HCT116 (cell line): ENCODE results near the gene CDH23.

ENCODE experiments used
- ATF3 ChIP-seq: IDR thresholded peaks from 2 replicates; pipeline ENCODE4 v1.6.1; 2012
- CEBPB ChIP-seq: IDR thresholded peaks from 2 replicates; pipeline ENCODE4 v1.6.1; 2012; ENCODE audit warnings: low read depth
- CTCF ChIP-seq, 3 experiments: fragments of 200-600 bp in 1 of 3; sonication (generic) in 1 of 3; IDR thresholded peaks in 2 of 3; conservative IDR thresholded peaks in 1 of 3; 2 replicates each; pipeline ENCODE4 v1.5.1; 2012 to 2017; ENCODE audit warnings: low read depth in 2 of 3, low read length in 2 of 3, antibody characterized with exemption in 1 of 3, borderline replicate concordance in 1 of 3, control low read depth in 1 of 3, mild to moderate bottlenecking in 1 of 3, mixed read lengths in 1 of 3, mixed run types in 1 of 3, moderate library complexity in 1 of 3; ENCODE audit not compliant: insufficient read depth in 1 of 3
- EZH2 ChIP-seq: fragments of 200-600 bp; sonication (generic); IDR thresholded peaks from 2 replicates; pipeline ENCODE4 v1.6.1; 2017; ENCODE audit warnings: antibody characterized with exemption, mixed run types
- FOSL1 ChIP-seq: IDR thresholded peaks from 2 replicates; pipeline ENCODE4 v1.6.1; 2012; ENCODE audit warnings: low read depth
- JUND ChIP-seq: IDR thresholded peaks from 2 replicates; pipeline ENCODE4 v1.6.1; 2012
- POLR2A ChIP-seq: IDR thresholded peaks from 2 replicates; pipeline ENCODE4 v1.7.0; 2011; ENCODE audit warnings: borderline replicate concordance; ENCODE audit not compliant: insufficient read depth, insufficient read length; ENCODE audit errors: extremely low read depth
- POLR2AphosphoS5 ChIP-seq: IDR thresholded peaks from 2 replicates; pipeline ENCODE4 v1.6.1; 2011; ENCODE audit warnings: mild to moderate bottlenecking, low read depth, low read length, moderate library complexity
- SRF ChIP-seq: IDR thresholded peaks from 2 replicates; pipeline ENCODE4 v1.6.1; 2012; ENCODE audit warnings: low read depth
- TCF7L2 ChIP-seq: IDR thresholded peaks from 2 replicates; pipeline ENCODE4 v1.7.0; 2011; ENCODE audit warnings: borderline replicate concordance, inconsistent platforms; ENCODE audit not compliant: insufficient read depth, insufficient read length; ENCODE audit errors: extremely low read depth
- ZFX ChIP-seq: fragments of 450-650 bp; IDR thresholded peaks from 2 replicates; pipeline ENCODE4 v1.6.1; 2017
- TF ChIP-seq, protein P1 (sequence below): IDR thresholded peaks from 2 replicates; pipeline ENCODE4 v1.6.1; 2012

GRCh38 chr10:71802235-71802634 lies 405.5 kb downstream of the CDH23 start:
- TF ChIP-seq POLR2A (no peak), EZH2 (no peak), ATF3 (no peak), CTCF (IDR thresholded peaks at IDR 0.05 in 2 of 3, conservative IDR thresholded peaks at IDR 0.05 in 1 of 3; ENCODE audit: borderline replicate concordance in 1 of 3, insufficient read depth in 1 of 3, low read depth in 2 of 3, low read length in 2 of 3) (no peak), CEBPB (no peak), POLR2AphosphoS5 (no peak), TCF7L2 (no peak), SRF (no peak), FOSL1 (no peak), ZFX (no peak), JUND (no peak)
- TF ChIP-seq, protein P1, sequence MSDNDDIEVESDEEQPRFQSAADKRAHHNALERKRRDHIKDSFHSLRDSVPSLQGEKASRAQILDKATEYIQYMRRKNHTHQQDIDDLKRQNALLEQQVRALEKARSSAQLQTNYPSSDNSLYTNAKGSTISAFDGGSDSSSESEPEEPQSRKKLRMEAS: no peak
